Neural cell (in vitro differentiated cells): ENCODE data around the gene EMP3.
"Not testable (repeated sequence)": the region's sequence is repeated elsewhere in the genome, so short reads cannot be mapped to it uniquely, and the experiment has no call there.

Experiments
- CTCF ChIP-seq: fragments of 450-650 bp; IDR thresholded peaks from 2 replicates; pipeline ENCODE4 v1.5.1; 2014; ENCODE audit warnings: antibody characterized with exemption, mild to moderate bottlenecking, moderate library complexity; ENCODE audit not compliant: poor library complexity, severe bottlenecking
- EP300 ChIP-seq: fragments of 450-650 bp; conservative IDR thresholded peaks from 2 replicates; pipeline ENCODE4 v1.6.1; 2014; ENCODE audit warnings: antibody characterized with exemption, mild to moderate bottlenecking, moderate library complexity; ENCODE audit not compliant: poor library complexity, severe bottlenecking
- EZH2 ChIP-seq: fragments of 200-600, 300-800 bp; shearing (Covaris generic), sonication (generic); IDR thresholded peaks from 2 replicates; pipeline ENCODE4 v1.6.1; 2014; ENCODE audit warnings: antibody characterized with exemption, low read length, borderline replicate concordance, mild to moderate bottlenecking; ENCODE audit not compliant: insufficient read depth, poor library complexity, severe bottlenecking
- MXI1 ChIP-seq: fragments of 450-650 bp; conservative IDR thresholded peaks from 2 replicates; pipeline ENCODE4 v1.6.1; 2014; ENCODE audit warnings: antibody characterized with exemption, mild to moderate bottlenecking; ENCODE audit not compliant: poor library complexity, severe bottlenecking
- POLR2AphosphoS5 ChIP-seq: IDR thresholded peaks from 2 replicates; pipeline ENCODE4 v1.6.1; 2012

- TF ChIP-seq CTCF, EP300, EZH2, MXI1, POLR2AphosphoS5: not testable (repeated sequence)
These were observed 15.6 kb upstream of the EMP3 start for GRCh38 chr19:48309731-48310130.
